HG03558 (cell line): ENCODE results near the gene P2RX2.
"Not testable (repeated sequence)": the region's sequence is repeated elsewhere in the genome, so short reads cannot be mapped to it uniquely, and the experiment has no call there.

Experiments
- ATAC-seq: cut with Tn5 transposase; IDR thresholded peaks from one replicate; pipeline ENCODE4 v1.9.1; 2021; ENCODE audit warnings: moderate number of reproducible peaks; ENCODE audit not compliant: unreplicated experiment; ENCODE audit errors: extremely low read depth

Gene P2RX2

GRCh38 chr12:132582582-132583410, 35.8 kb upstream of the P2RX2 start:
- ATAC-seq = no peak

GRCh38 chr12:132583411-132583710, 35.2 kb upstream of the P2RX2 start:
- ATAC-seq = no peak

- ATAC-seq = no peak
Observed at GRCh38 chr12:132583736-132584135, 34.8 kb upstream of the P2RX2 start.

- no peak for ATAC-seq
Observed at GRCh38 chr12:132584429-132584828, 34.1 kb upstream of the P2RX2 start.

- no peak for ATAC-seq
Observed at GRCh38 chr12:132585177-132585576, 33.4 kb upstream of the P2RX2 start.

- ATAC-seq = no peak
Observed at GRCh38 chr12:132586929-132587328, 31.6 kb upstream of the P2RX2 start.

- no peak for ATAC-seq
Observed at GRCh38 chr12:132587781-132588180, 30.8 kb upstream of the P2RX2 start.

GRCh38 chr12:132588319-132588718, 30.3 kb upstream of the P2RX2 start:
- ATAC-seq = no peak

- ATAC-seq = no peak
Observed at GRCh38 chr12:132588821-132589669, 29.5 kb upstream of the P2RX2 start.

GRCh38 chr12:132591107-132591935, 27.3 kb upstream of the P2RX2 start:
- ATAC-seq = no peak

GRCh38 chr12:132592282-132592970, 26.1 kb upstream of the P2RX2 start:
- ATAC-seq = no peak

GRCh38 chr12:132593071-132593470, 25.5 kb upstream of the P2RX2 start:
- no peak for ATAC-seq

- ATAC-seq = no peak
Observed at GRCh38 chr12:132593521-132593920, 25.1 kb upstream of the P2RX2 start.

GRCh38 chr12:132593938-132594358, 24.6 kb upstream of the P2RX2 start:
- ATAC-seq = peak; percentile 62

- no peak for ATAC-seq
Observed at GRCh38 chr12:132595183-132595582, 23.4 kb upstream of the P2RX2 start.

GRCh38 chr12:132596016-132596415, 22.6 kb upstream of the P2RX2 start:
- no peak for ATAC-seq

- no peak for ATAC-seq
Observed at GRCh38 chr12:132597333-132598316, 21.0 kb upstream of the P2RX2 start.

GRCh38 chr12:132599502-132599901, 19.1 kb upstream of the P2RX2 start:
- not testable (repeated sequence) for ATAC-seq
